HG03280 (cell line): ENCODE results near the gene NOL9.
"Not testable (repeated sequence)": the region's sequence is repeated elsewhere in the genome, so short reads cannot be mapped to it uniquely, and the experiment has no call there.

Experiments
- ATAC-seq: cut with Tn5 transposase; IDR thresholded peaks from one replicate; pipeline ENCODE4 v1.9.1; 2021; ENCODE audit warnings: mild to moderate bottlenecking, moderate library complexity; ENCODE audit not compliant: unreplicated experiment

NOL9 gene

GRCh38 chr1:6505367-6506209 lies 48.7 kb downstream of the NOL9 start:
- ATAC-seq, result no peak

- no peak for ATAC-seq
Measured at GRCh38 chr1:6504887-6505286, 49.4 kb downstream of the NOL9 start.

GRCh38 chr1:6503884-6504602 lies 50.3 kb downstream of the NOL9 start:
- no peak for ATAC-seq

GRCh38 chr1:6502000-6502891 lies 52.1 kb downstream of the NOL9 start:
- no peak for ATAC-seq

GRCh38 chr1:6501279-6501813 lies 53.0 kb downstream of the NOL9 start:
- ATAC-seq, result no peak

GRCh38 chr1:6500544-6501278 lies 53.6 kb downstream of the NOL9 start:
- no peak for ATAC-seq

GRCh38 chr1:6499296-6499695 lies 55.0 kb downstream of the NOL9 start:
- no peak for ATAC-seq

- no peak for ATAC-seq
Measured at GRCh38 chr1:6498576-6499111, 55.7 kb downstream of the NOL9 start.

- no peak for ATAC-seq
Measured at GRCh38 chr1:6497867-6498575, 56.3 kb downstream of the NOL9 start.

- no peak for ATAC-seq
Measured at GRCh38 chr1:6497215-6497866, 57.0 kb downstream of the NOL9 start.

GRCh38 chr1:6496890-6497214 lies 57.5 kb downstream of the NOL9 start:
- no peak for ATAC-seq

GRCh38 chr1:6496365-6496721 lies 58.0 kb downstream of the NOL9 start:
- ATAC-seq, result no peak

- no peak for ATAC-seq
Measured at GRCh38 chr1:6495540-6496364, 58.6 kb downstream of the NOL9 start.

GRCh38 chr1:6495041-6495441 lies 59.3 kb downstream of the NOL9 start:
- ATAC-seq, result no peak

GRCh38 chr1:6494627-6495026 lies 59.7 kb downstream of the NOL9 start:
- no peak for ATAC-seq

GRCh38 chr1:6493834-6494223 lies 60.5 kb downstream of the NOL9 start:
- ATAC-seq, result not testable (repeated sequence)

GRCh38 chr1:6491966-6492365 lies 62.3 kb downstream of the NOL9 start:
- no peak for ATAC-seq

GRCh38 chr1:6491480-6491962 lies 62.8 kb downstream of the NOL9 start, which contains the start of gene PLEKHG5:
TSS of gene PLEKHG5 (minus strand) at chr1:6491667. CDS start at chr1:6477571, 14,096 bp downstream.
- ATAC-seq, result no peak
